ENCODE results near the gene HMCN1.

Gene HMCN1

DNA sequence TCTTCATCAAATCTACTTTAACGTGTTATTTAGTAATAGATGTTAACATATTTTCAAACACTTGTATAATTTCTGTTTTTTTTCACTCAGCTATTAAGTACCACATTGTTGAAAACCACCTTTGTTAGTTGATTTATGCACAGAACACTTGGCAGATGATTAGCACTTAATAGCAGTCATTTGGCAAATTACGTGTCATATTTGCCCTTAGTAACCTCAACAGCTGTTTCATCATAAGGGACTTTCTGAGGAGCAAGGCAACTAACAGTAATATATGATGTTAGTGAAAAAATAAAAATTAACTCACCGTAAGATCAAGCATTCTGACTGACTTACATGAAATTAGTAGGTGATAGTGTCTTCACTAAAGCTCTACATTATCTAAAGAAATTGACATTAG lies 186.4 kb downstream of the HMCN1 start:
- no peak for DNase-seq

DNA sequence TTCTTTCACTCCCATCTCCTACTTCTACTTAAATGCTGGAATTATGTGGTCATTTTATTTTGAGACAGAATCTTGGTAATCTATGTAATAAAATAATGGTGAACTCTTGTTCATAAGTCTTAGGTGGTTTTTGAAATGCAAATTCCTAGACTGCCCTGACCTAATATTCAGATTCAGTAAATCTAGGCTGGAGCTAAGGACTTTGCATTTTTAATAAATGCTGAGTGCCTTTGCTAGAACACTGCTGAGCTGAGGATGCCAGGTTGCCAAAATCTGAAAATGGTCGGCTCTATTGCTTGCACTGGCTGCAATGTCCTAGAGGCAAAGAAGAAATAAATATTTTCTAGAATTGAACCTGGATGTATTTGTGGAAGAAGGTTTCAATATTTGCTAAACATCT lies 187.4 kb downstream of the HMCN1 start:
- DNase-seq: no peak

DNA sequence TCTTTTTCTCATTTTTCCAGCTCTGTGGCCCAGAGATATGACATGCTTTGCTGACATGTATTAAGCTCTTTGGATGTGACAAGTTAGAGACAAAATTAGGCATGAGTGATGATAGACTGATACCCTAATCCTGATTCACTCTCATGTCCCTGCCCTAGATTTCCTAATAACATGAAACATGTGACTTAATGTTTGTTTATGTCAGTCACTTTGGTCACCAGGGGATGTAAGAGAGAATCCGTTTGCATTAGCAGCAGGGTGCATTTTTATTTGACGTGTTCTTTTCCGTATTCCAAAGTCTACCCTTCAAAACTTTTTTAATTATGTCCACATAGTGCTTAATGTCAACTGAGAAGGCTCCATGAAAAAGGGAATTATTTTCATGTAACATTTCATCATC lies 192.4 kb downstream of the HMCN1 start:
- DNase-seq: no peak

DNA sequence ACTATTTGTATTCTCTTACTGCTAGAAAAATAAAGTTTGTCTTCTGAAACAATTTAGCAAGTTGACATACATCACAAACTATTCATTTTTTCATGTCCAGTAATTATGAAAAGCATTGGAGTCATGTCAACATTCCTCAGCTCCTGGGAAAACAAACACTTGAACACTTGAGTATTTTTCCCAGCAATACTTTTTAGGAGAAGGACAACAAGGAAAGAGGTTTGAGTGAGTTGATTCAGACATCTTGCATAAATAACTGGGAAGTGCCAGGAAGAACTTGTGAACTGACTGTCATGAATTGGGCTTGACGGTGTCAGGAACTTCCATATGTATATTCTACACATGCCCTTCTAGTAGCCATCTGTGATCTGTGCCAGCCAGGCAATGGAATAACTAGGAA lies 195.6 kb downstream of the HMCN1 start:
- DNase-seq: no peak

DNA sequence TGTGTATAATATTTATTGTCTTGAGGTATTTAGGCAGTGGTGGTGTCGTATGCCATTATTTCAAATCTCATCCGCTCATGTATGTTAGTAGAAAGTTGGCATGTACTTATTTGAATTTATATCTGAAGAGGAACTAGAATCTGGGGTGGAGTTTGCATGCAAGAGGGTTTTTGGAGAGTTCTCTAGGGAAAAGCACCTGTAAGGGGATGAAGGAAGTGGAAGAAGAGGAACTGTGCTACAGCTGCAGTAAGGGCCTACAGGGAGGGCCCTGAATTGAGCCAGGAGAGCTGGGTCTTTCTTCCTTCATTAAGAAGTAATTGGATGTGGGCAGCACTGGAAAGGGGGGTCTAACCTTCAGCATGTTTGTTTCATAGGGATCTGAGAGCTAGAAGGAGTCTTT lies 197.2 kb downstream of the HMCN1 start:
- DNase-seq: no peak

DNA sequence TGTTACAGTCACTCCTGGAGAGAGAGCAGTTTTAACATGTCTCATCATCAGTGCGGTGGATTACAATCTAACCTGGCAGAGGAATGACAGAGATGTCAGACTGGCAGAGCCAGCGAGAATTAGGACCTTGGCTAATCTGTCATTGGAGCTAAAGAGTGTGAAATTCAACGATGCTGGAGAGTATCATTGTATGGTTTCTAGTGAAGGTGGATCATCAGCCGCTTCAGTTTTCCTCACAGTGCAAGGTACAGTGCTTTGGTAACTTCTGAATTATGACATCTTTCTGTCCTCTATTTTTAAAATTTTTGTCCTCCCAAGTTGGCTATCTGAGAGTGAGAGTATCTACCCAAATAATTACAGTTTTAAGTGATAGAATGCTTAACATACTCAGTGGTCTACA lies 199.4 kb downstream of the HMCN1 start:
- DNase-seq: no peak

DNA sequence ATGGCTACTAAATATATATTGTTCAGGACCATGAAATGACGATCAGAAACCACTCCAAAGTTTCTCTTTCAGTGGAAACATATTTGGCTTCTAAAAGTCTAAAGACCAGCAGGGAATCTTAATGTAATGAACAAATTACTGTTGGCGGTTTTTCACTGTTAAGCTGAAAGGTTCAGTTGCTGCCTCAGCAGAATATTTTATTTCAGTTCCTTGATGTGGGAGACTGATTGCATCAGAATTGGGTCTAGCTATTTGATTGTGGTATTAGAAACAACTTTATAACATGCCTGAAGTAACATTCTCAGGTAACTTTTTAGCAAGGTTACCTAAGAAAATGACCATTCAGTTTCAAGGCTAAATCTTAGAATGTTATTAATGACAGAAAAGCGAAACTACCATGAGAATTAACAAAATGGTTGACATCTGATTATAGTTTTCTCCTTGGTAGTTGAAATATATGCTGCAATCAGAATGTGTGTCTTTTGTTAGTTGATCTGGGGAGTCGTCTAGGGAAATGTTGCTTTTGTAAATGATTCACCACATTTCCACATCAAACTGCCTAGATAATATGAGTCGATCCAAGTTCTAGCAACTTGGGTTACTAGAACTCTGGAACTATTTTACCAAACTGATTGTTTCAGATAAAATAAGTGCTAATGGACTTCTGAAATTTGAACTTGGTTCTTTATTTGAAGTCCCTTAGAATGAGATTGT lies 200.4 kb downstream of the HMCN1 start:
- no peak for DNase-seq

DNA sequence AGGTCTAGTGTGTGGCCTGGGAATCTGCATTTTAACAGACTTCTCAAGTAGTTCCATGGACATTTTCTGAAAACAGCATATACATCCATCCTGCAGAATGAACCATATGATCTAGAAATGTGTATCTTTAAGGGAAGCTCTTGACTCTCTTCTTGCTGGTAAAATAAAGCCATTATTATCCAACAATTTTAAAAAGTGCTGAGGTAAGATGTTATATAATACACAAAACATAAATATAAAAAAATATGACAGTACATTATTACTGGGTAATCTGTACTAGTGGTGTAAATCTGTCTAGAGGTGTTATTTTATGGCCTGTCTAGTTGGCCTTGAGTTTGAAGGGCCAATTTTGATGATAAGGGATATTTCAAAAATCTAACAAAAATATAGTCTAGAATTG lies 201.2 kb downstream of the HMCN1 start:
- no peak for DNase-seq

DNA sequence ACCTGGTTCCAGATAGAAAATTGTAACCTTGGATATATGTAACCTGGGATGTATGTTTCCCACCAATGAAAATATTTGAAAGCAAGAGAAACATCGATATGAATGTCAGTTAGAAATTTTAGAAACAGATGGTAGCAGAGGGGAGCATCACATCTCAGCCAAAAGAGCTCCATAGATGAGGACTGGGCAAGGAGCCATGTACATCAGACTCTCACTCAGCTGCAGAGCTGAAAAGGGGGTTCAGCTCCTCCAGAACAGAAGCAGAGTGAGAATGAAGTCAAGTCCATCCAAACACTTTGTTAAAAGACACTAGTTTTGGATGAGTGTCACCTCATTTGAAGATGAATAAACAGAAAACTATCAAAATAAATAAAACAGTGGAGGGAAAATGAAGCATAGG lies 202.4 kb downstream of the HMCN1 start:
- DNase-seq: no peak

DNA sequence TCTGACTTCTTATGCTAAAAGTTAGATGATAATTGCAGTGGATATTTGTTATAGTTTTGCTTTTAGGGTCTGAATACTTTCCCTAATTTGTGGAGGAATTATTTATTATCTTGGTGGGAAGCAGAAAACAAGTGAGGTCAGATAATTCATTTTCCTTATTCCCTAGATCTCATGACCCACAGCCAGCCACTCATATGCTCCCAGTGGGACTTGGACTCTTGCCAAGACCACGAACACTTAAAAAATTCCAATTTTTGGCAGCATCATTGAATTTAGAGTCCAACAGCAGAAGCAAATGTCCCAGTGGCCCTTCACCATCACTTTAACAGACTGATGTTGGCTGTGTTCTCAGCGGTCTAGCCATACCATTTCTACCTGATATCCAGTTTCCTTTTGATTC lies 204.2 kb downstream of the HMCN1 start:
- DNase-seq: no peak

DNA sequence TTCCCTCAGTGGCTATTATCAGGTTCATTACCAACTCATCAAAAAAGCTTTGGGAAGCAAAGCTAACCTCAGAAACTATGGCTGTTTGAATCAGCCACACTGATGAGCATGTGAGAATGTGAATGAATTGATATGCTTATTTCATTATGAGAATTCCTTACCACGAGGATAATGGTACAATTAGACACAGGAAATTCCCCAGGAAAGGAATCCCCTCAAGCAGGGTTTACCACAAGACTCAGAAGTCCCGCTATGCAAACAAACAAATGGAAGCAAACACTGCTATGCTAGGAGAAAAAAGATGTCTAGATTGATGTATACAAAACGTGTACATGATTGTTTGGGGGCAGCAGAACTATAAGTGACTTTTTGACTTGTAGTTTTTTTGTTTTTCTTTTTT lies 205.0 kb downstream of the HMCN1 start:
- DNase-seq: no peak

DNA sequence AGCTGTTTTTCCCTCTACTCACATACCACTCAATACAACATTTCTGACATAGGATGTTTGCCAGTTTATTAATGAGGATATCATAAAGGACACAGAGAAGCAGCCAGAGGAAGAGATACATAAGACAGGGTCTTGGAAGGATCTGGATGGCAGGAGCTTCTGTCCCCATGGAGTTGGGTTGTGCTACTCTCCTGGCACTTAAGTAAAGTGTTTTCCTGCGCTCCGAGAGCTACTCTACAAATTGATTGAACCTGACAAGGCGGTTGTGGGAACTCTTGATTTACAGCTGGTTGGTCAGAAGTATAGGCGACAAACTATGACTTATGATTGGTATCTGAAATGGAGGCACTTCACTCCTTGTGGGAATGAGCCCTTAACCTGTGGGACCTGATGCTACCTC lies 208.8 kb downstream of the HMCN1 start:
- DNase-seq: no peak

DNA sequence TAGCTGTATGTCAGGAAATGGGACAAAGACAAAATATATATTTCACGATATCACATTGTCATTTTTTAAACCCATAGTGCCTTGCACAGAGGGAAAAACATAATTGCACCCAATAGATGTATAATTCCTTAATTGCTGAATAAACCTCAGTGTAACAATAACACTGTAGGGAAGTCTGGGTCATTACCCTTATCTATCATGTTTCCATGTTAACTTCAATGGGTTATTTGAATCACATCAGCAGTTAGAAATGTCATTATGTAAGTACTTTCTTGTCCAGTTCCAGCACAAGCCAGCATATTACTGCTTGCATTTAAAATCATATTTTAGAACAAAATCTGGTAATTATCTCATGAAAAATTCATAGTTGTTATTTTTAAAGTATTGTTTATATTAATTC lies 222.7 kb downstream of the HMCN1 start:
- no peak for DNase-seq

DNA sequence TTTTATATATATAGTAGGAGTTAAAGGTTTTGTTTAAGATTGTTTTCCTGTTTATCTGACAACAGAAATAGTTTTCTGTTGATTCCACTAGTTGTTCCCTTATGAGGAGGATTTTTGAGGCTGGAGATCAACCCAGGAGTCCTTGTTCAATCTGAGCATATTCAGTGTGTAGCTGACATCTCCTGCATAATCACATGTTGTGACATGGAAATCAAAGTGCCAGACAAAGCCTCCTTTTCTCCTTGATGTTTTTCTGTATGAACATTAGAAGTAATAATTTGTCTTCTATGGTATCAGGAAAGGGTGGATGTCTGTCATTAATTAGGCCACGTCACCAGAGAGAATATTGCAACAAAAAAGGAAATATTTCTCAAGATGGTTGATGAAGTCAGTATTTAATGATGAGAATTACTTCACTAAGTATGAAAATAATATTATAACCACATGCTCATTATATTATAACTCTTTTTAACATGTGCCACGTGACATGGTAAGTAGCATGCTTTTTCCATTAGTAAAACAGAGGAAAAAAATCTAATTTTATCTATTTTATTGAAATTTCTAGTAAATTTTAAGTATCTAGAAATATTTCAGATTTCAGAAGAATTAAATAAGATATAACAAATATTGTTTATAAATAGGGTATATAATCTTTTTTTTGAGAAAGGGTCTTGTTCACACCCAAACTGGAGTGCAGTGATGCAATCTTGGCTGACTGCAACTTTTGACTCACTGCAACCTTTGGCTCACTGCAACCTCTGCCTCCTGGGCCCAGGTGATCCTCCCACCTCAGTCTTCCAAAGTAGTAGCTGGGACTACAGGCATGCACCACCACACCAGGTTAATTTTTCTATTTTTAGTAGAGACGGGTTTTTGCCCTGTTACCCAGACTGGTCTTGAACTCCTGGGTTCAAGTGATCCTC lies 223.5 kb downstream of the HMCN1 start:
- DNase-seq: no peak

DNA sequence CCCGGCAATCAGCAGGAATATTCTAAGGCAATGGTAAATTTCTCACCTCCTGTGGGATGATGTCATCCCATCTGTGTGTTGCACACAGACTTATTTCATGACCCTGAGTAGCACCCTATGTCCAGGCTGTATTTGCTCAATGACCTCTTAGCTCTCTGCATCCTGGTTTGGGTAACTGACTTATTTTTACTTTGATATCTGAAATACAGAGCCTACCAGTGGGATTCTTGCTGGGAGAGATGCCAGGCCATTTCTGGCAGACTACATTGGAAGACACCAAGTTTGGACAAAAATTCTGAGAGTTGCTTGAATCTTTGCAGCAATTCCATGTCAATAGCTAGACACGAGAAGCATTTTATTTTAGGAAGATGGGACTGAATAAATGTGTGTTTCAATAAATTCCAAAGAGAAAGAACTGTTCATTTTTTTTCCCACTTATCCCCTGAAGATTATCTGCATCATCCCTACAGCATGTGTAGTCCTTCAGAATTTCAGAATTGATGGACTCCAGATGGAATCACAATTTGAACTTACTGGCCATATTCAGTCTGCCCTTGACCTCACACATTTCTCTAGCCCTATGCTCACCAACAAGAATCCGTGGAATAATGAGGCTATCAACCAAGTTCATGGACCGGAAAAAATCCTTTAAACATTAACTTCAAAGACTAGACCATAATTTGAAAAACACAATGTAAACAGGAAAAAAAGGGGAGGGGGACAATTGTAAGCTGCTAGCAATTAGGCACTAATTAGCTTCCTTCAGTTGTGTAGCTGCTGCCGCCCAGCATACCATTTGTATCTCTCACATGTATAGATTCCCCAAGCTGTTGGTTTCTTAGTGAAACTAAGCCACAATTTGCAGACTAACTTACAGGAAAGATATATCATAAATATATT lies 226.5 kb downstream of the HMCN1 start:
- no peak for DNase-seq

DNA sequence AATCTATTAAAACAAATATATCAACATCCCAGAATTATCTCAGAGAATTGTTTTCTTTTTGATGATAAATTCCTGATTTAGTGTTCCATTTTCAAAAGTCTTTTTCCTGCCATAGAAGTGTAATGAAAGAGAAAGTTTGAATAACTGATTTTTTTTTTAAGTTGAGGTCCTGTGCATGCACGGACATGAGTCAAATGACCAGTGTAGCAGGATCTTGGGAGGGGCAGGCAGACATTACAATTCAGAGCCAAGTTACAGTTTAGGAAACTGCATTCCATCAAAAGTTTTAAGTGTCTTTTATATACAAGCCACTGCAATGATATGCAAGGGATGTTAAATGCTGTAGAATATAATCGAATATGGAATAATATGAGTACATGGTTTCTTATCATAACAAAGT lies 227.5 kb downstream of the HMCN1 start:
- DNase-seq: no peak

DNA sequence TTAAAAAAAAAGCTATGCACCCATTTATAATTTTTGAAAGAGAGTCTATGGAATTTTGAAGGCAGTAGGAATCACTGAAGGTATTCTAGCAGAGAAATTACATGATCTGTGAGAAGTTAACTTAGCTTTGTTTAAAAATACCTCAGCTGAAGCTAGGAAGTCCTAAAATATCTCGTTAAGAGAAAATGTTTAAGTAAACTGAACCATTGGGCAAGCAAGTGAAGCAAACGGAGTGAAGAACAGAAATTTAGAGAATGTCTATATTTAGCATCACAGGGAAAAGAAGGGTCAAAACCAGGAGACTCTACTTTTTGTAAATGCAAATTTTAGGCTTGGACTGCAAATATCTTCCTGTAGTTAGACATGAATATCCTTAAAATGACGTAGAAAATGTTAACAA lies 230.8 kb downstream of the HMCN1 start:
- no peak for DNase-seq

DNA sequence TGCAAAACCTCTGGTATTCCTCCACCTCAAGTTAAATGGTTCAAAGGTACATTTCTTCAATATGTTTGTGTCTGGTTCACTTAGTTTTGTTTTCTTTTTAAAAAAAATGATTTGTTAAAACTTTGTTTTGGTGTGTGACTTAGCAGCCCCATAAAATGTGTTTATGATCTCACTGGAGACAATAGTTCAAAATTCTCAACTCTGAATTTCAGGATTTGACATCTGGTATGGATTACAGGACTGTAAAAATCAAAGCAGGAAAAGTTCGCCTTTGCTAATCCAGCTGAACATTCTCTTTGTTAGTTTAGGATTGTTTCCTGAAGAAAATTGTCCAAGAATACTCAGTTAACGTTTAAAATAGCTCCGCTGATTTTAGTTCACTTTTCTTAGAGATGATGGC lies 231.7 kb downstream of the HMCN1 start:
- DNase-seq: no peak

DNA sequence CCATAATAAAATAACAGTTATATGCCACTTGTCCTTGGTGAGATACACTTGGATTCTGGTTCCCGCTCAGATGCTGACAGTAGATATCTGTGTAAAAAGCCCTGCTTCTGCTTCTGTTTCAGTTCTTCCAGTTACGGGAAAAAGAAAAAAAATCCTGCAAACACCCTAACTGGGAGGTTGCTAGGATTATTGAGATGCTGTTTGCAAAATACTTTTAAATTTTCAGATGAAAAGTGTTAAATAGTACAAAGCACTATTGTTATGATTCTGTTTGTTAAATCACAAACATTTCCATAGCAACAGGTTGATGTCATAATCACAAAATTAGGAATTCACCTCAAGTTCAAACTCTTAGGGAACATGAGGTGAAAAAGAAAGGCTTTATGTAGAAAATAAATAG lies 232.3 kb downstream of the HMCN1 start:
- DNase-seq: no peak

DNA sequence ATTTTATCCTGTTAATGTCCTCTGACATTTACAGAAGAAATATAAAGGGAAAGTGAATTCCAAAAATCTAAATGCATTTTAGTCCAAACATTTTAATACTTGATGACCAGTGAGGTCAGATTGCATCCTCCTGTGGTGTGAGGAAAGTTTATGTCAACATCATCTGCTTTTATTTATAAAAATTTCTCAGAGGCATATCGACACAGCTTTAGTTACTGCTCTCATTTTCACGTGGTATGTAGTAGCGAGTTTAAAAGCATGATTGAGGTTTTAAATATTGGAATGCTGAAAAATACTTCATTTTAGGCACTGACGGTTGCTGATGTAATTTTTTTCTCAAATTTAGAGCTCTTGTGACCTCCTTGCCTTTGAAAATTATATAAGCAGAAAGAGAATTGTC lies 234.8 kb downstream of the HMCN1 start:
- no peak for DNase-seq

DNA sequence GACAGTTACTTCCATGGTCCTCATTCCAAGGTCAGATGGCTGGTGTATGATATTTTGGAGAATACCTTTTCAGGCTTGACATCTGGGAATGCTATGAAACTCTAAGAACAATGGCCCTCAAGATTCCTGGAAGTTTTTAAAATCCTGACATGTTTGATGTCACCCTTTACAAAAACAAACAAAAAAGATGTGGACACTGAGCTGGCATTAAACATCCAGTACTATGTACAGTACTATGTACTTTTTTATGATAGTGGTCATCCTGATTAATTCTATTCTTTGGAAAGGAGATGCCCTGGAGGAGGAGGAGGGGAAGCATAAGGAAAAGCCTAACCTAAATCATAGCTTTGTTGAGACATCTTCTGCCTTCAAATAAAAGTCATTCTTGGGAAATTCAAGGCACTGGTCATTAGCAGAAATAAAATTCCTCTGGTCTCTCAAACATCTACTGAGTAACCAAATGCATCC lies 235.4 kb downstream of the HMCN1 start:
- no peak for DNase-seq

DNA sequence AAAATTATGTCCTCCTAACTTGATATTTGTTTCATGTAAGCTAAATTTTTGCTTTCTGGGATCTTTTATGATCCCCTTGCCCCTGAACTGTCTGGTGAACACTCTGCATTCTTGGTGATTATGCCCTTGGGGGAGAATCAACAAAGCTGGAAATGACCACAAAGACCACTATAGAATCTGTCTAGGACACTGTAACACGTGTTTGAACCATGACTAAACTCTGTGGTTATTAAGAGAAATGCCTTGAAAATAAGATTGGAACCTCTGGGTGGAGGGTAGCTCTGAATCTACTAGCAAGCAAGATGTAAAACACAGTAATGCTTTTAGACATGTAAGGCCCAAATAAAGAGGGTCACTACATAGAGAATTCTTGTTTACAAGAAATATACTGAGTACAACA lies 237.5 kb downstream of the HMCN1 start:
- DNase-seq: no peak

DNA sequence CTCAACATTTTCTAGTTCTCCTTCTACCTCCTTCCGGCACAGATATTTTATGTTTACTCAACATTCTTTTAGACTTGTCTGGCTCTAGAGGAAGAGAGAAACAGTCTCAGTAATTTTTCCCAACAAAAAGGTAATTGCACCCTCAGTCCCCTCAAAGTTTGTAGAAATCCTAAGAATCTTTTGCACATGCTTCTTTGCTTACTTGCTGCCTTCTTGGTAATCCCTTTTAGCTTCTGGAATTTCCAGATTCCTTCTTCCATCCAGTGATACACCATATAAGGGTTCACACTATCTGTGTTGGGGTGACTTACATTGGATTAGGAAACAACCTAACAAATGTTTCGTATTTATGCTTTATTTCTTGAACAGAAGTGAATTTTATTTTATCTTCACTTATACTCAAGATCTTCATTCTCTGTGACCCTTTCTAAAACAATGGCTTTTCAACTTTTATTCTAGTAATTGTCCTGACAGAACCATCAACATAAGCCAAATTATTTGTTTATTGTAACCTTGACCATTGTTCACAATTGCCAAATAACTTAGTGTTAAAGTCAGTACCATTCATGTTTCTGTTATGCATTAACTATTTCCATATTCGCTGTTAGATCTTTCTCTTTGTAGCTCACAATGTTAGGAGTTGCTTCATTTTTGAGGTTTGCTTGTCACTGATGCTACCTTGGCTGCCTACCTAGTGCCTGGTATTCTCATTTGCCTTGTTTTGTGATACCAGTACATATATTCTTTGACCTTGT lies 238.1 kb downstream of the HMCN1 start:
- DNase-seq: no peak
